WTC11 (cell line): Measurements from ENCODE around the gene THRA. TPM values are rescaled to one million over a fixed set of nuclear protein-coding genes. Genes with fewer than 3 reads are reported as not detected.

ENCODE experiments used
- ATAC-seq: fragments of 200-7000 bp; cut with Tn5 transposase; 2 replicates; pipeline ENCODE4 v1.10.0; 2021; ENCODE audit warnings: mild to moderate bottlenecking, moderate library complexity
- CTCF ChIA-PET: fragments of 300-600 bp; sonication (Branson Sonifier 250); formaldehyde crosslinking; loops from one replicate; lab custom pipeline; 2021; ENCODE audit warnings: antibody characterized with exemption; lab: Charles Lee
- POLR2A ChIA-PET: fragments of 350-600 bp; sonication (Branson Sonifier 250); formaldehyde crosslinking; loops from one replicate; lab custom pipeline; 2021; ENCODE audit warnings: antibody characterized with exemption; lab: Charles Lee
- DNase-seq: peaks from one replicate; pipeline ENCODE4 v3.0.0; 2021; ENCODE audit warnings: low spot score
- H3K27ac Mint-ChIP-seq: 2 replicates; pipeline ENCODE4 v1.8.0; 2021; ENCODE audit warnings: mixed read lengths
- H3K27me3 Mint-ChIP-seq: 2 replicates; pipeline ENCODE4 v1.8.0; 2021; ENCODE audit warnings: low read depth, mild to moderate bottlenecking, moderate library complexity, mixed read lengths
- H3K36me3 Mint-ChIP-seq: 2 replicates; pipeline ENCODE4 v1.8.0; 2021; ENCODE audit warnings: mixed read lengths
- H3K4me1 Mint-ChIP-seq: 2 replicates; pipeline ENCODE4 v1.8.0; 2022; ENCODE audit warnings: mixed read lengths
- H3K4me3 Mint-ChIP-seq: 2 replicates; pipeline ENCODE4 v1.8.0; 2021; ENCODE audit warnings: mild to moderate bottlenecking, moderate library complexity, mixed read lengths
- H3K9me3 Mint-ChIP-seq: 2 replicates; pipeline ENCODE4 v1.8.0; 2021; ENCODE audit warnings: mixed read lengths
- CREB1 ChIP-seq: sonication (generic); formaldehyde crosslinking; IDR thresholded peaks from 2 replicates; pipeline ENCODE4 v1.8.0; 2023; ENCODE audit warnings: mild to moderate bottlenecking, missing genetic modification reagents
- FOXP4 ChIP-seq: sonication (generic); formaldehyde crosslinking; IDR thresholded peaks from 2 replicates; pipeline ENCODE4 v1.8.0; 2022; ENCODE audit warnings: mild to moderate bottlenecking, missing genetic modification reagents
- IRF1 ChIP-seq: sonication (generic); formaldehyde crosslinking; IDR thresholded peaks from 2 replicates; pipeline ENCODE4 v1.8.0; 2023; ENCODE audit warnings: missing genetic modification reagents
- IRF2 ChIP-seq: sonication (generic); formaldehyde crosslinking; IDR thresholded peaks from 2 replicates; pipeline ENCODE4 v1.8.0; 2022; ENCODE audit warnings: low read depth, missing genetic modification reagents, borderline replicate concordance
- NFATC4 ChIP-seq: fragments of 250-450 bp; sonication (Bioruptor Pico); IDR thresholded peaks from 2 replicates; pipeline ENCODE4 v1.9.0; 2021; ENCODE audit warnings: mild to moderate bottlenecking
- NR2C2 ChIP-seq: sonication (generic); formaldehyde crosslinking; IDR thresholded peaks from 2 replicates; pipeline ENCODE4 v1.8.0; 2022; ENCODE audit warnings: mild to moderate bottlenecking, missing genetic modification reagents
- SMAD3 ChIP-seq: sonication (generic); formaldehyde crosslinking; IDR thresholded peaks from 2 replicates; pipeline ENCODE4 v1.8.0; 2022; ENCODE audit warnings: missing genetic modification reagents, mild to moderate bottlenecking, borderline replicate concordance
- STAT6 ChIP-seq: sonication (generic); formaldehyde crosslinking; conservative IDR thresholded peaks from 2 replicates; pipeline ENCODE4 v1.8.1; 2023; ENCODE audit warnings: mild to moderate bottlenecking, low read depth, missing genetic modification reagents, moderate library complexity
- TEAD4 ChIP-seq: sonication (generic); formaldehyde crosslinking; IDR thresholded peaks from 2 replicates; pipeline ENCODE4 v1.8.0; 2022; ENCODE audit warnings: mild to moderate bottlenecking, missing genetic modification reagents
- ZBTB21 ChIP-seq: sonication (generic); formaldehyde crosslinking; IDR thresholded peaks from 2 replicates; pipeline ENCODE4 v1.8.1; 2023; ENCODE audit warnings: mild to moderate bottlenecking, missing genetic modification reagents, borderline replicate concordance
- ZBTB43 ChIP-seq: sonication (generic); formaldehyde crosslinking; IDR thresholded peaks from 2 replicates; pipeline ENCODE4 v1.8.1; 2023; ENCODE audit warnings: mild to moderate bottlenecking, missing genetic modification reagents
- ZNF263 ChIP-seq: sonication (generic); formaldehyde crosslinking; IDR thresholded peaks from 2 replicates; pipeline ENCODE4 v1.8.1; 2022; ENCODE audit warnings: low read depth, mild to moderate bottlenecking, moderate library complexity, missing genetic modification reagents
- ZNF512 ChIP-seq: sonication (generic); formaldehyde crosslinking; IDR thresholded peaks from 2 replicates; pipeline ENCODE4 v1.8.1; 2022; ENCODE audit warnings: missing genetic modification reagents, borderline replicate concordance
- ZSCAN18 ChIP-seq: fragments of 250-450 bp; sonication (Bioruptor Pico); IDR thresholded peaks from 2 replicates; pipeline ENCODE4 v2.1.2; 2022; ENCODE audit warnings: mild to moderate bottlenecking, moderate library complexity
- total RNA-seq: library from RNA; stranded (reverse); gene quantifications from 3 replicates; pipeline ENCODE4 v1.2.3, GENCODE V29; 2021

The THRA gene
- total RNA-seq, 1 experiment from 2014 or later = 15.9 TPM

GRCh38 chr17:40092581-40092980 is 29.8 kb downstream of the THRA start:
- H3K4me1 Mint-ChIP-seq = peaks cover 24% of the 10 kb centered on the region
- H3K27ac Mint-ChIP-seq = no peak overlapping the region
- no peak overlapping the region for H3K4me3 Mint-ChIP-seq
- H3K36me3 Mint-ChIP-seq = peaks cover 29% of the 10 kb centered on the region
- no peaks in the 10 kb centered on the region; the same call in 1 of the 2 replicates for H3K27me3 Mint-ChIP-seq
- TF ChIP-seq ZSCAN18 (CRISPR knock-in tag) (no peak), ZBTB21 (CRISPR knock-in tag) (no peak)
- POLR2A ChIA-PET = interaction anchor here (1.5 kb wide), 1 partner anchor 8 kb away, joined by 3 read pairs; no protein-coding TSS in a partner anchor
- no peaks in the 10 kb centered on the region for H3K9me3 Mint-ChIP-seq
- CTCF ChIA-PET = interaction anchor here (0.5 to 3.3 kb wide), 7 partner anchors 17 to 141 kb away, joined by 3 to 15 read pairs (median 6); no protein-coding TSS in a partner anchor
- DNase-seq (no peak), ATAC-seq (no peak)

GRCh38 chr17:40093005-40093579 is 30.3 kb downstream of the THRA start:
- Mint-ChIP-seq H3K9me3 (no peaks in the 10 kb centered on the region), H3K27ac (no peak overlapping the region), H3K4me3 (no peak overlapping the region), H3K4me1 (peaks cover 28% of the 10 kb centered on the region), H3K36me3 (peaks cover 29% of the 10 kb centered on the region), H3K27me3 (peaks cover under 1% of the 10 kb centered on the region)
- POLR2A ChIA-PET = interaction anchor here (1.1 to 1.5 kb wide), 2 partner anchors 8 to 31 kb away, joined by 3 read pairs; no protein-coding TSS in a partner anchor
- CTCF ChIA-PET = interaction anchor here (0.5 to 3.3 kb wide), 6 partner anchors 18 to 142 kb away, joined by 3 to 15 read pairs (median 6); no protein-coding TSS in a partner anchor
- ATAC-seq (no peak), DNase-seq (no peak)
- no peak for TF ChIP-seq TEAD4 (CRISPR knock-in tag)

- DNase-seq (no peak), ATAC-seq (no peak)
- no peak for TF ChIP-seq STAT6
- TF ChIP-seq IRF2 (CRISPR knock-in tag) = no peak
- no peak for TF ChIP-seq ZNF512 (CRISPR knock-in tag)
- TF ChIP-seq ZBTB21 (CRISPR knock-in tag) = no peak
- TF ChIP-seq SMAD3 (CRISPR knock-in tag) = no peak
- TF ChIP-seq ZNF263 (CRISPR knock-in tag) = no peak
- no peak for TF ChIP-seq IRF1 (CRISPR knock-in tag)
- no peak for TF ChIP-seq FOXP4 (CRISPR knock-in tag)
- TF ChIP-seq ZBTB43 = no peak
- no peak for TF ChIP-seq CREB1 (CRISPR knock-in tag)
- no peak for TF ChIP-seq NFATC4
- TF ChIP-seq NR2C2 (CRISPR knock-in tag) = no peak
Measured at GRCh38 chr17:40093580-40094201, 30.9 kb downstream of the THRA start.

More at GRCh38 chr17:40093580-40094201, 30.9 kb downstream of the THRA start:
- Mint-ChIP-seq H3K9me3 (no peaks in the 10 kb centered on the region), H3K27me3 (peaks cover 6% of the 10 kb centered on the region), H3K4me1 (peaks cover 32% of the 10 kb centered on the region), H3K27ac (no peak overlapping the region), H3K4me3 (no peak overlapping the region), H3K36me3 (peaks cover 29% of the 10 kb centered on the region)
- POLR2A ChIA-PET = interaction anchor here (0.8 to 1.1 kb wide), 2 partner anchors 30 to 137 kb away, joined by 3 read pairs; no protein-coding TSS in a partner anchor
- CTCF ChIA-PET = interaction anchor here (1.4 to 3.3 kb wide), 4 partner anchors 18 to 80 kb away, joined by 6 to 15 read pairs (median 8); no protein-coding TSS in a partner anchor
